HG02798 (cell line): ENCODE measurements around the gene RNF207.
A peak's percentile ranks its signal among the peaks of the same experiment; 100 is the strongest.

Source experiments
- ATAC-seq: cut with Tn5 transposase; IDR thresholded peaks from one replicate; pipeline ENCODE4 v1.9.1; 2021; ENCODE audit warnings: mild to moderate bottlenecking; ENCODE audit not compliant: unreplicated experiment, poor library complexity

Gene RNF207

GRCh38 chr1:6174621-6175410 lies 31.1 kb upstream of the RNF207 start:
- ATAC-seq = no peak

GRCh38 chr1:6175411-6175828 lies 30.5 kb upstream of the RNF207 start:
- ATAC-seq = no peak

- no peak for ATAC-seq
These were observed 29.1 kb upstream of the RNF207 start for GRCh38 chr1:6176779-6177178.

- no peak for ATAC-seq
These were observed 28.1 kb upstream of the RNF207 start for GRCh38 chr1:6177681-6178380.

- ATAC-seq = no peak
These were observed 27.0 kb upstream of the RNF207 start for GRCh38 chr1:6178751-6179563.

- ATAC-seq = no peak
These were observed 26.2 kb upstream of the RNF207 start for GRCh38 chr1:6179564-6180175.

GRCh38 chr1:6180268-6180706 lies 25.6 kb upstream of the RNF207 start, which contains the start of gene CHD5:
TSS of gene CHD5 (minus strand) at chr1:6180321. CDS start at chr1:6180023, 298 bp downstream.
- ATAC-seq = no peak

- no peak for ATAC-seq
These were observed 25.1 kb upstream of the RNF207 start for GRCh38 chr1:6180707-6181311.

GRCh38 chr1:6181347-6181770 lies 24.6 kb upstream of the RNF207 start:
- no peak for ATAC-seq

GRCh38 chr1:6183520-6183989 lies 22.4 kb upstream of the RNF207 start:
- no peak for ATAC-seq

GRCh38 chr1:6184083-6184783 lies 21.7 kb upstream of the RNF207 start:
- ATAC-seq = no peak

- no peak for ATAC-seq
These were observed 20.8 kb upstream of the RNF207 start for GRCh38 chr1:6185151-6185550.

- ATAC-seq = no peak
These were observed 20.1 kb upstream of the RNF207 start for GRCh38 chr1:6185635-6186382.

- ATAC-seq = no peak
These were observed 17.5 kb upstream of the RNF207 start for GRCh38 chr1:6188466-6188865.

- no peak for ATAC-seq
These were observed 14.0 kb upstream of the RNF207 start for GRCh38 chr1:6191968-6192367.

GRCh38 chr1:6197746-6198427 lies 8.0 kb upstream of the RNF207 start:
- no peak for ATAC-seq

- ATAC-seq = peak; percentile 14
These were observed 7.1 kb upstream of the RNF207 start for GRCh38 chr1:6198646-6199297.
